Measurements from ENCODE around the gene PVALB.

- TF ChIP-seq CTCF (IDR thresholded peaks at IDR 0.05; ENCODE audit: extremely low read depth in 1 of 2, insufficient read depth in 1 of 2, low read depth in 1 of 2, low read length in 2 of 2) (no peak), EZH2 (IDR thresholded peaks at IDR 0.05; ENCODE audit: borderline replicate concordance, low read depth, low read length, severe bottlenecking) (no peak), POLR2A (IDR thresholded peaks at IDR 0.05; ENCODE audit: low read depth, low read length) (no peak), POLR2AphosphoS5 (IDR thresholded peaks at IDR 0.05; ENCODE audit: insufficient read depth, low read depth, low read length) (no peak), JUN (IDR thresholded peaks at IDR 0.05; ENCODE audit: borderline replicate concordance, insufficient read depth, insufficient read length, low read depth) (no peak)
Observed at GRCh38 chr22:36822581-36822980, 5.7 kb upstream of the PVALB start.
